ENCODE measurements around the gene ANKS1B.
"Not testable (repeated sequence)": the region's sequence is repeated elsewhere in the genome, so short reads cannot be mapped to it uniquely, and the experiment has no call there.

The ANKS1B gene

DNA sequence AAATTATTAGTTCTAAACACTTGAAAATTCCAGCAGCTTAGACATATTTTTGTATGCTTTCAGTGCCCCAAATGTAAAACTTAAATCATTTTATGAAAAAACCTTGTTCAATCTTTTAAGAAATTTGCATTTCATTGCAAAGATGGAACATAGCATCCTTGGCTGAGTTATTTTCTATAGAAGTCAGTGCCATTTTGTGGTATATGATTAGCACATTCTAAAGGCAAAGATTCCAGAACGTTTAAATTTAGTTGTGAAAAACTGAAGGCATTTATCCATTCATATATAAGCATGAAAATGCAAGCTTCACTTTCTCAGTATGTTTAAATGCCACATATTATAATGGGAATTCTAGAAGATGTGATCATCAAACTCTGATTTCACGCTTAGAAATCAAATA lies 1007.5 kb downstream of the ANKS1B start:
- H3K27ac ChIP-seq, result no peak overlapping the region
- TF ChIP-seq, protein P1, sequence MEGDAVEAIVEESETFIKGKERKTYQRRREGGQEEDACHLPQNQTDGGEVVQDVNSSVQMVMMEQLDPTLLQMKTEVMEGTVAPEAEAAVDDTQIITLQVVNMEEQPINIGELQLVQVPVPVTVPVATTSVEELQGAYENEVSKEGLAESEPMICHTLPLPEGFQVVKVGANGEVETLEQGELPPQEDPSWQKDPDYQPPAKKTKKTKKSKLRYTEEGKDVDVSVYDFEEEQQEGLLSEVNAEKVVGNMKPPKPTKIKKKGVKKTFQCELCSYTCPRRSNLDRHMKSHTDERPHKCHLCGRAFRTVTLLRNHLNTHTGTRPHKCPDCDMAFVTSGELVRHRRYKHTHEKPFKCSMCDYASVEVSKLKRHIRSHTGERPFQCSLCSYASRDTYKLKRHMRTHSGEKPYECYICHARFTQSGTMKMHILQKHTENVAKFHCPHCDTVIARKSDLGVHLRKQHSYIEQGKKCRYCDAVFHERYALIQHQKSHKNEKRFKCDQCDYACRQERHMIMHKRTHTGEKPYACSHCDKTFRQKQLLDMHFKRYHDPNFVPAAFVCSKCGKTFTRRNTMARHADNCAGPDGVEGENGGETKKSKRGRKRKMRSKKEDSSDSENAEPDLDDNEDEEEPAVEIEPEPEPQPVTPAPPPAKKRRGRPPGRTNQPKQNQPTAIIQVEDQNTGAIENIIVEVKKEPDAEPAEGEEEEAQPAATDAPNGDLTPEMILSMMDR (conservative IDR thresholded peaks at IDR 0.05), result no peak

DNA sequence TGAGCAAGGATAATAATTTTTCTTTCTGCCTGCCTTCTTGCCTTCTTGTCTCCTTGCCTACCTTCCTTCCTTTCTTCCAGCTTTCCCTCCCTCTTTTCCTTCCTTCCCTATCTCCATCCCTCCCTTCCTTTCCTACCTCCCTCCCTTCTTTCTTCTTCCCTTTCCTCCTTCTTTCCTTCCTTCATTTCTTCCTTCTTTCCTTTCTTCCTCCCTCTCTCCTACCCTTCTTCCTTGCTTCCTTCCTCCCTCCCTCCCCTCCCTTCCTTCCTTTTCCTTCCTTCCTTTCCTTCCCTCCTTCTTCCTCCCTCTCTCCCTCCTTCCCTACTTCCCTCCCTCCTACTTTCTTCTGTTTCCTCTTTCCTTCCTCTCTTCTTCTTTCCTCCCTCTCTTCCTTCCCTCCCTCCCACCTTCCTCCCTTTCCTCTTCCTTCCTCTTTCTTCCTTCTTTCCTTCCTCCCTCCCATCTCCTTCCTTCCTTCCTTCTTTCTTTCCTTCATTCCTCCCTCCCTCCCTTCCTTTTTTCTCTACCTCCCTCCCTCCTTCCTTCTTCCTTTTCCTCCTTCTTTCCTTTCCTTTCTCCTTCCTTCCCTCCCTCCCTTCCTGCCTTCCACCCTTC lies 1009.9 kb downstream of the ANKS1B start:
- H3K27ac ChIP-seq, result no peak overlapping the region
- TF ChIP-seq, protein P1 (conservative IDR thresholded peaks at IDR 0.05), result no peak

DNA sequence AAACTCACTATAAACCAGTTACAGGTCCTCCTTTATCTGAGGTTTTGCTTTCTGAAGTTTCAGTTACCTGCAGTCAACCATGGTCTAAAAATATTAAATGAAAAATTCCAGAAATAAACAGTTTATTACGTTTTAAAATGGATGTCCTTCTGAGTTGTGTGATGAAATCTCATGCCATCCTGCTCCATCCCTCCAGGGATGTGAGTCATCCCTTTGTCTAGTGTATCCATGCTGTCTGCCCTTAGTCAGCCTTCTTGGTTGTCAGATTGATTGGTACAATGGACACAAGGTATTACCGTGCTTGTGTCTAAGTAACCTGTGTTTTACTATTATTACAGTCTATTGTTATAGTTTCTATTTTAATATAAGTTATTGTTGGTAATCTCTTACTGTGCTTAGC lies 1011.3 kb downstream of the ANKS1B start:
- no peak overlapping the region for H3K27ac ChIP-seq
- TF ChIP-seq, protein P1 (conservative IDR thresholded peaks at IDR 0.05), result no peak

DNA sequence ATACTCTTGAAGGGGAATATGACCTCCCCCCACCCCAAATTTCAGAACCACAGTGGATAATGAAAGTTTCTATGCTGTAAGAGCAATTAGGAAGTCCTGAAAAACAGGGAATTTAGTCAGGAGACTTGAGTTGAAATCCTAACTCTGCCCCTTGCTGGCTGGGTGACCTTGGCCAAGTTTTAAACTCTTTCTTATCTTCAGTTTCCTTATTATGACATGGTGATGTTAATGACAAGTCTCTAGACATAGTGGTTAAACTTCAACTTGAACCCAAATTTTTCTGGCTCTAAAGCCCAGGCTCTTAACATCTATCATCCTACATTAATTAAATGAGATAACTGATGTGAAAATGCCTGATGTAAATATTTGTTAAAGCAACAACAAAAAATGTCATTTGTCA lies 1013.8 kb downstream of the ANKS1B start:
- TF ChIP-seq, protein P1 (conservative IDR thresholded peaks at IDR 0.05), result no peak
- H3K27ac ChIP-seq, result no peak overlapping the region

DNA sequence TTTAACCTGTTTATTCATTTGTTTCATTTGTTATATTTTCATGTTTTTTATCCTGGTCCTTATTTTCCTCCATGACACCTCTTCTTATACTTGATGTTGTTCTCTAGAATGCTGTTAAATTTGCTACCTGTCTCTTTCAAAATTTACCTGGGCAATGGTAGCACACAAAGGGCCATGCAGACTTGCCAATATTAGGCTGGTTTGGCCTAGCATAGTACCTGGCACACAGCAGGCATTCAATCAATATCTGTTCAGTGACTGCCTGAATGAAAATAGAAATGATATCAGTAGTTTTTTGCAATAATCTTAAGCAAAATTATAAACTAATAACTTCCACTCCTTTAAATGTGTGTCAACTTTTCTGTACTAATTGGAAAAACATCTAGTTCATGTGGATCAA lies 1014.5 kb downstream of the ANKS1B start:
- no peak overlapping the region for H3K27ac ChIP-seq
- TF ChIP-seq, protein P1 (conservative IDR thresholded peaks at IDR 0.05), result no peak

DNA sequence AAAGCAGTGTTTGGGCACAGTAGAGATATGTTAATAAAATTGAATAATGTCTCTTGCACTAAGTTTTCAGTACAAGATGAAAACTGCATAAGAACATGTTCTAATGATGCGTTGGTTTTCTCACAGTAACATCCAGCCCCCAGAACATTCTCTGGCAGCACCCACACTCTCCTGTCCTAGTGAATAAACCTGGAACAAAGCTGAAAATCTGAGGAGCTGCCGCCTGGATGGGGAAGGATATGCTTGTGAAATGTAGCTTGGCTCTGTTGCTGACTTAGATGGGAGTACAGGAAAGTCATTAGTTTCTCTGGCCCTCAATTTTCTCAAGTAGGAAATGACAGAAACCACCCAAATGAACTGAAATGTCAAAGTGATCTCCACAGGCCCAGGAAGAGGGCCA lies 1015.8 kb downstream of the ANKS1B start:
- no peak overlapping the region for H3K27ac ChIP-seq
- TF ChIP-seq, protein P1 (conservative IDR thresholded peaks at IDR 0.05), result no peak

DNA sequence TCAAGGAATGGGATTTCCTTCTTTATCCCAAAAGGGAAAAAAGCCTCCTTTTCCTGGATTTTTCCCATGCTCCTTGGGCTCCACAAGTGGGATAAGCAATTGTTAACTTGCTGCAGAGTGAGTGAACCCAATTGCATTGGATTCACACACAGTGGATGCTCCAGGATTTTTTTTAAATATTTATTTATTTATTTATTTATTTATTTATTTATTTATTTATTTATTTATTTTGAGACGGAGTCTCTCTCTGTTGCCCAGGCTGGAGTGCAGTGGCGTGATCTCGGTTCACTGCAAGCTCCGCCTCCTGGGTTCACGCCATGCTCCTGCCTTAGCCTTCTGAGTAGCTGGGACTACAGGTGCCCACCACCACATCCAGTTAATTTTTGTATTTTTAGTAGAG lies 1027.6 kb downstream of the ANKS1B start:
- H3K27ac ChIP-seq, result not testable (repeated sequence)

DNA sequence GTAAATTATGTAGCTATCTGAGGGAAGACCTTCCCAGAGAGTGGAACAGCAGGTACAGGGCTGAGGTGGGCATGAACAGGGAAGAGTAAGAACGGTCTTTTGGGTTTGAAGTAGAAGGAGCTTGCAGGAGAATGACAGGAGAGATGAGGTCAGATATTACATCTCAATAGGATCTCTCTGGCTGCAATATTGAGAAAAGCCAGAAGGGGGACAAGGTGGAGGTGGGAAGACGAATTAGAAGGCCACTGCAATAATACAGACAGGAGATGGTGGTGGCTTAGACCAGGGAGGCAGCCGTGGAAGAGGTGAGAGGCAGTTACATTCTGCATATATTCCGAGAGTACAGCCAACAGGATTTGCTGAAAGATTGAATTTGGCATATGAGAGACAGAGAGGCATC lies 1029.5 kb downstream of the ANKS1B start:
- H3K27ac ChIP-seq, result no peak overlapping the region
- TF ChIP-seq, protein P1 (conservative IDR thresholded peaks at IDR 0.05), result peak; percentile 61

Measured in VCaP (cell line).